GM21723 (cell line): Measurements from ENCODE around the gene ACCS.

Source experiments
- ATAC-seq: cut with Tn5 transposase; IDR thresholded peaks from one replicate; pipeline ENCODE4 v1.9.1; 2021; ENCODE audit warnings: mild to moderate bottlenecking, moderate library complexity; ENCODE audit not compliant: unreplicated experiment

The ACCS gene, protein sequence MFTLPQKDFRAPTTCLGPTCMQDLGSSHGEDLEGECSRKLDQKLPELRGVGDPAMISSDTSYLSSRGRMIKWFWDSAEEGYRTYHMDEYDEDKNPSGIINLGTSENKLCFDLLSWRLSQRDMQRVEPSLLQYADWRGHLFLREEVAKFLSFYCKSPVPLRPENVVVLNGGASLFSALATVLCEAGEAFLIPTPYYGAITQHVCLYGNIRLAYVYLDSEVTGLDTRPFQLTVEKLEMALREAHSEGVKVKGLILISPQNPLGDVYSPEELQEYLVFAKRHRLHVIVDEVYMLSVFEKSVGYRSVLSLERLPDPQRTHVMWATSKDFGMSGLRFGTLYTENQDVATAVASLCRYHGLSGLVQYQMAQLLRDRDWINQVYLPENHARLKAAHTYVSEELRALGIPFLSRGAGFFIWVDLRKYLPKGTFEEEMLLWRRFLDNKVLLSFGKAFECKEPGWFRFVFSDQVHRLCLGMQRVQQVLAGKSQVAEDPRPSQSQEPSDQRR

GRCh38 chr11:44065841-44066731 lies at the start of gene ACCS:
ACCS (plus strand) TSS chr11:44066270; CDS start chr11:44067628, 1,358 bp downstream.
- peak; percentile 98 for ATAC-seq

GRCh38 chr11:44016546-44017442 lies 49.3 kb upstream of the ACCS start:
- no peak for ATAC-seq

- no peak for ATAC-seq
Observed at GRCh38 chr11:44017443-44018126, 48.5 kb upstream of the ACCS start.

- ATAC-seq, result no peak
Observed at GRCh38 chr11:44018127-44018521, 47.9 kb upstream of the ACCS start.

DNA sequence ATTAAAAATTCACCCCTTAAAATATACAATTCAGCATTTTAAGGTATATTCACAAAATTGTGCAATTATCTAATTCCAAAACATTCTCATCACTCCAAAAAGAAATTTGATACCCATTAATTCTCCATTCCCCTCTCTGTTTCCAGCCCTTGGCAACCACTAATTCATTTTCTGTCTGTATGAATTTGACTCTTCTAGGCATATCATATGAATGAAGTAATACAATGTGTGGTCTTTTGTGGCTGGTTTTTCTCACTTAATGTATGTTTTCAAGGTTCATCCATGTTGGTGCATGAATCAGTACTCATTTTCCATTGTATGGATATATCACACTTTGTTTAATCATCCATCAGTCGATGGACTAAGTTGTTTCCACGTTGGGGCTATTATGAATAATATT lies 47.2 kb upstream of the ACCS start:
- ATAC-seq, result no peak

- no peak for ATAC-seq
Observed at GRCh38 chr11:44024977-44025376, 41.1 kb upstream of the ACCS start.

DNA sequence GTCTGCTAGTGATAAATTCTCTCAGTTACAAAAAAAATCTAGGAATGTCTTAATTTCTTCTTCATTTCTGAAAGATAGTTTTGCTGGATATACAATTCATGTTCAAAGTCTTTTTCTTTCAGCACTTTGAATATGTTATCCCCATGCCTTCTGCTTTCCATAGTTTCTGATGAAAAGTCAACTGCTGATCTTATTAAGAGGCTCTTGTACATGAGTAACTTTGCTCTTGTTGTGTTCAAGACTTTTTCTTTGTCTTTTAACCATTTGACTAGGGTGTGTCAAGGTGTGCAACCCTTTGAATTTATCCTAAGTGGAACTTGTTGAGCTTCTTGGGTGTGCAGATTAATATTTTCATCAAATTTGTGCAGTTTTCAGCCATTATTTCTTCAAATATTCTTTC lies 40.3 kb upstream of the ACCS start:
- no peak for ATAC-seq

DNA sequence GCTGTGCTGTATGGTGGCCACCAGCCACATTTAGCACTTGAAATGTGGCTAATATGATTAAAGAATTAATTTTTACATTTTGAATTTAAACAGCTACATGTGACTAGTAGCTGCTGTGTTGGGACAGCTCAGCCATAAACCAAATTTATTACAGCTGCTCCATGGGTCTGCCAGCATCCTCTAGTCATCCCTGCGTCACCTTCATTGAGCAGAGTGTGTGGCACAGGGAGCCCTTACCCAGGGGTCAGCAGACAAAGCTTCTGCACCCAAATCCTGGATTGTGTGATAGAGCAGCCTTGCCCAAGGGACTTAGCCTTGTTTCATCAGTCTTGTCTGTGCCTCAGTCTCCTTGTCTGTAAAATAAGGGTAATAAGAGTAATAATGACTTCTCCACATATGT lies 37.7 kb upstream of the ACCS start:
- ATAC-seq, result no peak

DNA sequence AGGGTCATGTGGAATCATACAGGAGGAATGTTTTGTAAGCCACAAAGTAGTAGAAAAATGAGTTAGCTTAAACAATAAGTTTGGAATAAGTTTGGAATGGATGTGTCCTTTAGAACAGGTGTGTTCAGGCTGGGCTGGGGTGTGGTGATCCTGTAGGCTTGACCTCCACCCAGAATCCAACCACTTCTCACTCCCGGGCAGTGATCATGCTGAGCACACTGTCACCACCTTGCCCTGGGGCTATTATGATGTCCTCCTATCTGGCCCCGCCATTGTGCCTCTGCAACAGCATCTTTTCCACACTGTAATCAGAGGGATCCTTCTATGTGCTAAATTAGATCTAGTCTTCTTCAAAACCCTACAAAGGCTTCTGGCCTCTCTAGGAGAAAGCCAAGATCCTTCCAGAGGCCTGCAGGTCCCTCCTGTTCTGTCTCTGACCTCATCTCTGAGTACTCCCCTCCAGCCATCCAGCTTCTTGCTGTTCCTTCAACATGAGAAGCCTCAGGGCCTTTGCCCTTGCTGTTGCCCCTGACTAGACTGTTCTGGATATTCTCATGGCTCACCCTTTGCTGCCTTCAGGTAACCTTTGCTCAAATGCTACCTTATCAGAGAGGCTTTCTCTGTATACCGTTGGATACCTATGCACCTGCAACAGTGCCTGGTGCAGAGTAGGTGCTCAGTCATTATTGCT lies 37.1 kb upstream of the ACCS start:
- ATAC-seq, result no peak

GRCh38 chr11:44029507-44029845 lies 36.6 kb upstream of the ACCS start:
- no peak for ATAC-seq

- ATAC-seq, result no peak
Observed at GRCh38 chr11:44029977-44030911, 35.8 kb upstream of the ACCS start.

- no peak for ATAC-seq
Observed at GRCh38 chr11:44030996-44031395, 35.1 kb upstream of the ACCS start.

GRCh38 chr11:44031549-44031948 lies 34.5 kb upstream of the ACCS start:
- no peak for ATAC-seq

DNA sequence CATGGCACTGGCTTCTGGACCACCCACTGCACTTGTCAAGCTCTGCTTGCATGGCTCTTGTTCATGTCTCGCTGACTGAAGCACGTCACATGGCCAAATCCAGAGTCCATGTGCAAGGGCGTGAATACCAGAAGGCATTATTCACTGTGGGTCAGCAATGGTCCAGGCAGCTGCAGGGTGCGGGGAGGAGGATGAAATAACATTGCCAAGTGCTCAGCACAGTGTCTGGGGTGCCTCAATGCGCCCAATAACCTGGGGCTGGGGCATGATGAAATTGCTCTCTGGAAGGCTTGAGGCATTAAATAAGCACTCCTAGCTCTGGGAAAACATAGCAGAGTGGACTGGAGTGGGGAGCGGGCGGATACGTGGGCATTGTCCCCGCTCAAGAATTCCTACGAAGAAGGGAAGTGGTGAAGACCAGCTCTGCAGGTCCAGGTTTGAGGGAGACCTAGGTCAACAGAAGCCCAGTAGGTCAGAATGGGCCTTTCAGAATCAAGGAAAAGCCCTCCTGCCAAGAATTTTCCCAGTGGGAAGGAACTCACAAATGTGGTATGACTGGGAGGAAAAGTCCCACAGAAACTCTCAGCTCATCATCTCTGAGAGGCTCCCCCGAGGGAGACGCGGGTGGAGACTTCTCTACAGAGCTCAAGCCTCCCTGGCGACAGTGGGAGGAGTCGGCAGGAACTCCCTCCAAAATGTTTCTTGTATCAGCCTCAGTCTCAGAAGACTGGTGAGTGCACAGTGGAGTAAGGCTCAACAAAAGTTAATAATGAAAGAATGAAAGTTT lies 33.6 kb upstream of the ACCS start:
- ATAC-seq, result no peak

DNA sequence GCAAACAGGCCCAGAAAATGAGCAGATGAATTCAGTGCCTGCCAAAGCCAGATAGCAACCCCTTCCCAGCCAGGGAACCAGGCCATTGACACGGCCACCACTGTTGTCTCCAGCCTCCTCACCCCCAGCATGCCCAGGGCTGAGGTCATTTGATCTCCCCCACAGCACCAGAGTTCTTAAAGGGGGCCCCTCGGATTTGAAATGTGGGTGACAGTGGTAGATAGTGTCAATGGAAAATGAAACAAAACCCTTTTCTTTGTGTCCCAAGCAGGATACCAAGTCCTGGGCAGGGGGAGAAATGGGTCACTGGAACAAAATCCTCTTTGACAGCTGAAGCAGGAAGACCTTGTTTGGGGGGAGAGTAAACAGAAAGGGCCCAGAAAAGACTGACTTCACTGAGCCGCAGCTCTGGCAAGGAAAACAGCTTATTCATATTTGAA lies 32.6 kb upstream of the ACCS start:
- ATAC-seq, result no peak

GRCh38 chr11:44033856-44034255 lies 32.2 kb upstream of the ACCS start:
- no peak for ATAC-seq

DNA sequence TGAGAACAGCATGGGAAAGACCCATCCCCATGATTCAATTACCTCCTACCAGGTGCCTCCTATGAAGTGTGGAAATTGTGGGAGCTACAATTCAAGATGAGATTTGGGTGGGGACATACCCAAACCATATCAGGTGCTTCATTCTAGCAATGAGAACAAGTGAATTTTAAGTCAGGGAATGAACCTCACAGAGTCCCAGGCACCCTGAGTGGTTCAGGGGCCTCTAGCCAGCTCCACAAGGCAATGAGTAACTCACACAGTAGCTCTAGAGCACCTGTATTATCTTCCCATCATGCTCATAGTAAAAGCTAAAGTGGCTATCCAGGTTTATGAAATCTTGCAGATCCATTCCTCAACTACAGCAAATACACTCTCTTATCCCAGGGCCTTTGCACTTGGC lies 31.4 kb upstream of the ACCS start:
- no peak for ATAC-seq
